ENCODE data around the gene SPAG7. TPM values are rescaled to one million over a fixed set of nuclear protein-coding genes. Genes with fewer than 3 reads are reported as not detected.
A peak's percentile ranks its signal among the peaks of the same experiment; 100 is the strongest.

Gene SPAG7
- total RNA-seq (10 to 100 TPM; 47.2 to 59.3 TPM), polyA plus RNA-seq (ENCODE audit: insufficient read length in 6 of 6) (10 to 100 TPM; 73.4 to 78.6 (median 75.2) TPM)
- long read RNA-seq, donor 1, transcript SPAG7-201 (7 exons, 1,058 nt) = major isoform, 53 of 59 reads
- long read RNA-seq, donor 1, transcript SPAG7-207 (6 exons, 1,094 nt) = minor isoform, 6 of 59 reads
- long read RNA-seq, donor 1, partial matches to known transcripts = 0 of 59 reads
- long read RNA-seq, donor 1, other reads (novel, unspliced or antisense) = 0 of 59 reads
- long read RNA-seq, donor 2, transcript SPAG7-201 (7 exons, 1,058 nt) = major isoform, 27 of 34 reads
- long read RNA-seq, donor 2, partial matches to known transcripts = 6 of 34 reads
- long read RNA-seq, donor 2, other reads (novel, unspliced or antisense) = 0 of 34 reads
- long read RNA-seq, donor 3, transcript SPAG7-201 (7 exons, 1,058 nt) = major isoform, 34 of 35 reads
- long read RNA-seq, donor 3, partial matches to known transcripts = 0 of 35 reads
- long read RNA-seq, donor 3, other reads (novel, unspliced or antisense) = 0 of 35 reads
- long read RNA-seq, donor 4, transcript SPAG7-201 (7 exons, 1,058 nt) = major isoform, 81 of 89 reads
- long read RNA-seq, donor 4, partial matches to known transcripts = 0 of 89 reads
- long read RNA-seq, donor 4, other reads (novel, unspliced or antisense) = 3 of 89 reads
- long read RNA-seq, donor 5, transcript SPAG7-207 (6 exons, 1,094 nt) = minor isoform, 5 of 35 reads
- long read RNA-seq, donor 5, transcript SPAG7-201 (7 exons, 1,058 nt) = major isoform, 28 of 35 reads
- long read RNA-seq, donor 5, partial matches to known transcripts = 0 of 35 reads
- long read RNA-seq, donor 5, other reads (novel, unspliced or antisense) = 0 of 35 reads
- long read RNA-seq, donor 6, transcript SPAG7-201 (7 exons, 1,058 nt) = major isoform, 45 of 57 reads
- long read RNA-seq, donor 6, partial matches to known transcripts = 8 of 57 reads
- long read RNA-seq, donor 6, other reads (novel, unspliced or antisense) = 0 of 57 reads
- long read RNA-seq, donor 7, transcript SPAG7-201 (7 exons, 1,058 nt) = major isoform, 15 of 16 reads
- long read RNA-seq, donor 7, partial matches to known transcripts = 0 of 16 reads
- long read RNA-seq, donor 7, other reads (novel, unspliced or antisense) = 0 of 16 reads
- long read RNA-seq, donor 8, transcript SPAG7-201 (7 exons, 1,058 nt) = major isoform, 19 of 20 reads
- long read RNA-seq, donor 8, partial matches to known transcripts = 0 of 20 reads
- long read RNA-seq, donor 8, other reads (novel, unspliced or antisense) = 0 of 20 reads
- long read RNA-seq, donor 9 = 0 reads
- long read RNA-seq, donor 10, transcript SPAG7-201 (7 exons, 1,058 nt) = major isoform, 113 of 124 reads
- long read RNA-seq, donor 10, partial matches to known transcripts = 1 of 124 reads
- long read RNA-seq, donor 10, other reads (novel, unspliced or antisense) = 6 of 124 reads
- long read RNA-seq, donor 11 = 0 reads
- long read RNA-seq, donor 12, transcript SPAG7-201 (7 exons, 1,058 nt) = major isoform, 20 of 22 reads
- long read RNA-seq, donor 12, partial matches to known transcripts = 0 of 22 reads
- long read RNA-seq, donor 12, other reads (novel, unspliced or antisense) = 0 of 22 reads

GRCh38 chr17:4967539-4968485 lies at the start of gene SPAG7:
Gene SPAG7 (minus strand): TSS chr17:4967817. CDS start chr17:4967804, 13 bp downstream.
- ATAC-seq = peak; percentile 82
- no peaks in the 10 kb centered on the region for H3K9me3 ChIP-seq
- TF ChIP-seq CTCF (IDR thresholded peaks at IDR 0.05) = no peak
- peak within 1 kb of the TSS; percentile 94 to 97 for H3K27ac ChIP-seq
- intact Hi-C loops (cut with DNase I) = no loop called here
- H3K27me3 ChIP-seq = no peaks in the 10 kb centered on the region
- peaks cover 0 to 43% of the 10 kb centered on the region in 2 donors for H3K36me3 ChIP-seq
- H3K4me3 ChIP-seq = peak within 1 kb of the TSS; percentile 63 to 67
- peaks cover 17 to 52% of the 10 kb centered on the region in 2 donors for H3K4me1 ChIP-seq
- peak; percentile 95 to 100 (median 98) for DNase-seq

- H3K36me3 ChIP-seq = peaks cover 0 to 97% of the 10 kb centered on the region in 2 donors
- H3K27ac ChIP-seq = no peak overlapping the region
- intact Hi-C loops (cut with DNase I) = no loop called here
- no peak overlapping the region for H3K4me3 ChIP-seq
- TF ChIP-seq CTCF (IDR thresholded peaks at IDR 0.05) = no peak
- H3K4me1 ChIP-seq = no peaks in the 10 kb centered on the region
- H3K27me3 ChIP-seq = no peaks in the 10 kb centered on the region
- H3K9me3 ChIP-seq = no peaks in the 10 kb centered on the region
- no peak for DNase-seq
- ATAC-seq = no peak
These were observed 46.7 kb upstream of the SPAG7 start for GRCh38 chr17:5014357-5014756.

- H3K4me3 ChIP-seq = no peak overlapping the region
- intact Hi-C loops (cut with DNase I) = no loop called here
- H3K27ac ChIP-seq = no peak overlapping the region
- H3K36me3 ChIP-seq = peaks cover 5 to 96% of the 10 kb centered on the region in 2 donors
- peak; percentile 12 for ATAC-seq
- no peaks in the 10 kb centered on the region for H3K4me1 ChIP-seq
- TF ChIP-seq CTCF (IDR thresholded peaks at IDR 0.05) = no peak
- H3K27me3 ChIP-seq = no peaks in the 10 kb centered on the region
- no peaks in the 10 kb centered on the region for H3K9me3 ChIP-seq
- DNase-seq = no peak
These were observed 44.3 kb upstream of the SPAG7 start for GRCh38 chr17:5011928-5012327.

GRCh38 chr17:5003214-5003867 lies 35.7 kb upstream of the SPAG7 start:
- H3K27ac ChIP-seq = no peak overlapping the region
- H3K9me3 ChIP-seq = no peaks in the 10 kb centered on the region
- ATAC-seq = no peak
- no peak for DNase-seq
- peaks cover 5 to 77% of the 10 kb centered on the region in 2 donors for H3K36me3 ChIP-seq
- H3K4me3 ChIP-seq = no peak overlapping the region
- peaks cover 9 to 25% of the 10 kb centered on the region in 2 donors for H3K4me1 ChIP-seq
- TF ChIP-seq CTCF (IDR thresholded peaks at IDR 0.05) = no peak
- no peaks in the 10 kb centered on the region for H3K27me3 ChIP-seq
- intact Hi-C loops (cut with DNase I) = no loop called here

Measured in left lung (tissue), 14 donors.